Astrocyte of the cerebellum (primary cell): Measurements from ENCODE around the gene TNNC2.
A peak's percentile ranks its signal among the peaks of the same experiment; 100 is the strongest.

Experiments used
- DNase-seq: peaks from one replicate; pipeline ENCODE4 v3.0.0-alpha.2; 2011; ENCODE audit warnings: low read depth
- H3K4me3 ChIP-seq: 2 replicates; pipeline ENCODE4 v1.5.1; 2011; ENCODE audit warnings: mild to moderate bottlenecking, low read depth, low read length, moderate library complexity
- in situ Hi-C: cut with HindIII; loops from 2 replicates; pipeline ENCODE4 v1.10.0; 2017; ENCODE audit warnings: low sequenced_read_pairs
- TF ChIP-seq, protein P1 (sequence below): IDR thresholded peaks from 2 replicates; pipeline ENCODE4 v1.5.1; 2012; ENCODE audit warnings: low read length, low read depth, moderate library complexity, mild to moderate bottlenecking; ENCODE audit errors: missing control alignments

The TNNC2 gene

DNA sequence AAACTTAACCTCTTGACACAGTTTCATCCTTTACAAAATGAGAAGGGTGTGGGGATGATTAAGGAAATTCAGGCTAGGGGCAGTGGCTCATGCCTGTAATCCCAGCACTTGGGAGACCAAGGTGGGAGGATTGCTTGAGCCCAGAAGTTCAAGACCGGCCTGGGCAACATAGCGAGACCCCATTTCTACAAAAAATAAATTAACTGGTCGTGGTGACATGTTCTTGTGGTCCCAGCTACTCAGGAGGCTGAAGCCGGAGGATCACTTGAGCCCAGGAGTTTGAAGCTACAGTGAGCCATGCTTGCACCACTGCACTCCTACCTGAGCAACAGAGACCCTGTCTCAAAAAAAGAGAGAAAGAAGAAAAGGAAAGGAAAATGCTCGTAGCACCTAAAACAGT, 39.3 kb upstream of the TNNC2 start:
- in situ Hi-C loops = no loop called here
- H3K4me3 ChIP-seq = no peak overlapping the region
- TF ChIP-seq, protein P1, sequence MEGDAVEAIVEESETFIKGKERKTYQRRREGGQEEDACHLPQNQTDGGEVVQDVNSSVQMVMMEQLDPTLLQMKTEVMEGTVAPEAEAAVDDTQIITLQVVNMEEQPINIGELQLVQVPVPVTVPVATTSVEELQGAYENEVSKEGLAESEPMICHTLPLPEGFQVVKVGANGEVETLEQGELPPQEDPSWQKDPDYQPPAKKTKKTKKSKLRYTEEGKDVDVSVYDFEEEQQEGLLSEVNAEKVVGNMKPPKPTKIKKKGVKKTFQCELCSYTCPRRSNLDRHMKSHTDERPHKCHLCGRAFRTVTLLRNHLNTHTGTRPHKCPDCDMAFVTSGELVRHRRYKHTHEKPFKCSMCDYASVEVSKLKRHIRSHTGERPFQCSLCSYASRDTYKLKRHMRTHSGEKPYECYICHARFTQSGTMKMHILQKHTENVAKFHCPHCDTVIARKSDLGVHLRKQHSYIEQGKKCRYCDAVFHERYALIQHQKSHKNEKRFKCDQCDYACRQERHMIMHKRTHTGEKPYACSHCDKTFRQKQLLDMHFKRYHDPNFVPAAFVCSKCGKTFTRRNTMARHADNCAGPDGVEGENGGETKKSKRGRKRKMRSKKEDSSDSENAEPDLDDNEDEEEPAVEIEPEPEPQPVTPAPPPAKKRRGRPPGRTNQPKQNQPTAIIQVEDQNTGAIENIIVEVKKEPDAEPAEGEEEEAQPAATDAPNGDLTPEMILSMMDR = no peak
- DNase-seq = no peak

DNA sequence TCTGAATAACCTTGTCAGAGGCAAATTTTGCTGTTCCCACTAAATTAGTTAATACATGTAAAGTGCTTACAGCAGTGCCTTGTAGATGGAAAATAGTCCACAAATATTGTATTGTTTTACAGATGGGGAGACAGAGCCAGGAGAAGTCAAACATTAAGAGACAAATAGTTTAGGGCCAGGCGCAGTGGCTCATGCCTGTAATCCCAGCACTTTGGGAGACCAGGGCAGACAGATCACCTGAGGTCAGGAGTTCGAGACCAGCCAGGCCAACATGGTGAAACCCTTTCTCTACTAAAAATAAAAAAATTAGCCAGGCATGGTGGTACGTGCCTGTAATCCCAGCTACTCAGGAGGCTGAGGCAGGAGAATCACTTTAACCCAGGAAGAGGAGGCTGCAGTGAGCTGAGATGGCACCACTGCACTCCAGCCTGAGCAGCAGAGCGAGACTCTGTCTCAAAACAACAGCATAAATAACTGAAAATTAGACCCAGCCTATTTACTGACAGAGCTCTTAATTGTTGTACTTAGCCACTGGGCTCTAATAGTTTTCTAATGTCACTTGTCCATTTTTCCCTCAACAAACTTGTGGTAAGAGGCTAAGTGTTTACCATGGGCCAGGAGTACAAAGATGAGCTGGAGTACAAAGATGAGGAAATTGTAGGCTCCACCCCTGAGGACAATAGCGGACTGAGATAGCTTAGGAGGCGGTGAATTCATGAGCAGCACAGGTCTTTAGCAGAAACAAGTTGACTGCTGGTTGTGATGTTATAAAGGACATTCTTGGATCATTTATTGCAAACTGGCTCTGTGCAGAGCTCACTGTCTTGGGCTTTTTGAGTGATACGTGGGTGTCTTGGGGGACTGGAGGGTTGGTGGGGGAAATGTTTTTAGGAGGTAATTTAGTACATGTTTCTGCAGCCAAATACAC, 36.7 kb upstream of the TNNC2 start:
- in situ Hi-C loops = no loop called here
- H3K4me3 ChIP-seq = no peak overlapping the region
- TF ChIP-seq, protein P1 = no peak
- DNase-seq = no peak

DNA sequence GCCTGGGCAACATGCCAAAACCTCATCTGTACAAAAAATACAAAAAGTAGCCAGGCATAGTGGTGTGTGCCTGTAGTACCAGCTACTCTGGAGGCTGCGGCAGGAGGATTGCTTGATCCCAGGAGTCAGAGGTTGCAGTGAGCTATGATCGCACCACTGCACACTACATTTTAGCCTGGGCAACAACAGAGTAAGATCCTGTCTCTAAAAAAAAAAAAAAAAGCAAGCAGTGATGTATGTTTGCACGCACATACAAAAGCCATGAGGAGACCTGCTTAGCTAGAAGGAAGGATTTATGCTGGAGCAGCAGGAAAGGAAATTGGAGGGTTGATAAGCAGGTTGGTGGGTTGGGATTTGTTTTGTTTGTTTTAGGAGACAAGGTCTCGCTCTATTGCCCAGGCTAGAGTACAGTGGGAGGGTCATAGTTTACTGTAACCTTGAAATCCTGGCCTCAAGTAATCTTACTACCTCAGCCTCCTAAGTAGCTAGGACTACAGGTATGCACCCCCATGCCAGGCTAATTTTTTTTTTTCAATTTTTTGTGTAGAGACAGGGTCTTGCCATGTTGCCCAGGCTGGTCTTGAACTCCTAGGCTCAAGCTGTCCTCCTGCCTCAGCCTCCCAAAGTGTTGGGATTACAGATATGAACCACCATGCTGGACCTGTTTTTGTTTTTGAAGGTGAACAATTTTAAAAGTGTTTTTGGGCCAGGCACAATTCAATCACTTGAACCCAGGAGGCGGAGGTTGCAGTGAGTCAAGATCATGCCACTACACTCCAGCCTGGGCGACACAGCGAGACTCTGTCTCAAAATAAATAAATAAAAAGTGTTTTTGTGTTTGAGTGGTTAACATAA, 34.3 kb upstream of the TNNC2 start:
- in situ Hi-C loops = no loop called here
- TF ChIP-seq, protein P1 = no peak
- no peak for DNase-seq
- no peak overlapping the region for H3K4me3 ChIP-seq

DNA sequence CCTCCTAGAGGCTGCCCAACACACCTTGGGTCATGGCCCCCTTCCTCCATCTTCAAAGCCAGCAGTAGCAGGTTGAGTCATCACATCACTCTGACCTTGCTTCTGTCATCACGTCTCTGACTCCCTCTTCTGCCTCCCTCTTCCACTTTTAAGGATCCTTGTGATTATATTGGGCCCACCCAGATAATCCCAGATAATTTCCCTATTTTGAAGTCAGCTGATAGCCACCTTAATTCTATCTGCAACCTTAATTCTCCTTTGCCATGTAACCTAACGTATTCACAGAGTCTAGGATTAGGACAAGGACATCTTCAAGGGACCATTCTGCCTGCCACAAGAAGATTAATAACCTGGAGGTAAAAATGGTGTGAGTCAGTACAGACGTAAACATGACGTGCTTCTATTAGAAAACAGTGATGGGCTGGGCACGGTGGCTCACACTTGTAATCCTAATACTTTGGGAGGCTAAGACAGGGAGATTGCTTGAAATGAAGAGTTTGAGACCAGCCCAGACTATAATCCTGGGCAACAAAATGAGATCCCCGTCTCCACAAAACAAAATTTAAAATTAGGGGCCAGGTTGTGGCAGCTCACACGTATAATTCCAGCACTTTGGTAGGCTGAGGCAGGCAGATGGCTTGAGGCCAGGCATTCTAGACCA, 33.6 kb upstream of the TNNC2 start:
- no peak for DNase-seq
- no peak overlapping the region for H3K4me3 ChIP-seq
- in situ Hi-C loops = no loop called here
- TF ChIP-seq, protein P1 = no peak

- no peak overlapping the region for H3K4me3 ChIP-seq
- DNase-seq = no peak
- TF ChIP-seq, protein P1 = no peak
- in situ Hi-C loops = no loop called here
Observed at GRCh38 chr20:45859916-45860315, 32.8 kb upstream of the TNNC2 start.

- DNase-seq = no peak
- in situ Hi-C loops = no loop called here
- peak overlapping the region; percentile 73 for H3K4me3 ChIP-seq
- TF ChIP-seq, protein P1 = no peak
Observed at GRCh38 chr20:45857882-45858216, 30.7 kb upstream of the TNNC2 start.
